Measurements from ENCODE around the gene MVP.

Gene MVP

DNA sequence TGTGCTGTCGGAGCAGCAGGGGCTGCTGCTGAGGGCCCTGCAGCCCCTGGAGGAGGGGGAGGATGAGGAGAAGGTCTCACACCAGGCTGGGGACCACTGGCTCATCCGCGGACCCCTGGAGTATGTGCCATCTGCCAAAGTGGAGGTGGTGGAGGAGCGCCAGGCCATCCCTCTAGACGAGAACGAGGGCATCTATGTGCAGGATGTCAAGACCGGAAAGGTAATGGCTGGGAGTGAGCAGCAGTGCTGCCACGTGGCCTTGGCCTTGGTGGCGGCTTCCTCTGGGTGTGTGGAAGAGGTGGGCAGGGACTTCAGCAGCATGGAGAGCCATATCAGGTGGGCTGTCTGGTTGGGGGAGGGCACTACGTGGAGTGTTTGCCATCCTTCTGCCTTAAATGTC is 20.0 kb downstream of the MVP start:
- H3K36me3 ChIP-seq (ENCODE audit: insufficient read depth, low read length), result no peaks in the 10 kb centered on the region
- no peak for DNase-seq (ENCODE audit: low read depth, low spot score)
- no peak for TF ChIP-seq EZH2 (IDR thresholded peaks at IDR 0.05)
- TF ChIP-seq FOXP2 (optimal IDR thresholded peaks at IDR 0.05; ENCODE audit: control extremely low read depth, extremely low read length, insufficient read depth), result no peak
- no peak for TF ChIP-seq POLR2AphosphoS5 (IDR thresholded peaks at IDR 0.05; ENCODE audit: borderline replicate concordance, low read depth, low read length)
- no peaks in the 10 kb centered on the region for H3K9me3 ChIP-seq (ENCODE audit: low read depth, low read length)
- no peak overlapping the region for H3K4me3 ChIP-seq
- H3K27ac ChIP-seq, result no peak overlapping the region
- no peak overlapping the region for H3K9ac ChIP-seq (ENCODE audit: insufficient read length)

DNA sequence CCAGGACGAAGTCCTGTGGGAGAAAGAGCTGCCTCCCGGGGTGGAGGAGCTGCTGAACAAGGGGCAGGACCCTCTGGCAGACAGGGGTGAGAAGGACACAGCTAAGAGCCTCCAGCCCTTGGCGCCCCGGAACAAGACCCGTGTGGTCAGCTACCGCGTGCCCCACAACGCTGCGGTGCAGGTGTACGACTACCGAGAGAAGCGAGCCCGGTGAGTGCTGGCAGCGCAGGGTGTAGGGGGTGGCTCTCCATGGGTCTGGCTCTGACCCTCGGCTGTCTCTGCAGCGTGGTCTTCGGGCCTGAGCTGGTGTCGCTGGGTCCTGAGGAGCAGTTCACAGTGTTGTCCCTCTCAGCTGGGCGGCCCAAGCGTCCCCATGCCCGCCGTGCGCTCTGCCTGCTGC is 21.4 kb downstream of the MVP start:
- Histone ChIP-seq H3K9ac (ENCODE audit: insufficient read length) (no peak overlapping the region), H3K4me3 (no peak overlapping the region), H3K27ac (no peak overlapping the region), H3K9me3 (ENCODE audit: low read depth, low read length) (no peaks in the 10 kb centered on the region), H3K36me3 (ENCODE audit: insufficient read depth, low read length) (no peaks in the 10 kb centered on the region)
- no peak for DNase-seq (ENCODE audit: low read depth, low spot score)
- TF ChIP-seq FOXP2 (optimal IDR thresholded peaks at IDR 0.05; ENCODE audit: control extremely low read depth, extremely low read length, insufficient read depth) (no peak), EZH2 (IDR thresholded peaks at IDR 0.05) (no peak), POLR2AphosphoS5 (IDR thresholded peaks at IDR 0.05; ENCODE audit: borderline replicate concordance, low read depth, low read length) (no peak)

DNA sequence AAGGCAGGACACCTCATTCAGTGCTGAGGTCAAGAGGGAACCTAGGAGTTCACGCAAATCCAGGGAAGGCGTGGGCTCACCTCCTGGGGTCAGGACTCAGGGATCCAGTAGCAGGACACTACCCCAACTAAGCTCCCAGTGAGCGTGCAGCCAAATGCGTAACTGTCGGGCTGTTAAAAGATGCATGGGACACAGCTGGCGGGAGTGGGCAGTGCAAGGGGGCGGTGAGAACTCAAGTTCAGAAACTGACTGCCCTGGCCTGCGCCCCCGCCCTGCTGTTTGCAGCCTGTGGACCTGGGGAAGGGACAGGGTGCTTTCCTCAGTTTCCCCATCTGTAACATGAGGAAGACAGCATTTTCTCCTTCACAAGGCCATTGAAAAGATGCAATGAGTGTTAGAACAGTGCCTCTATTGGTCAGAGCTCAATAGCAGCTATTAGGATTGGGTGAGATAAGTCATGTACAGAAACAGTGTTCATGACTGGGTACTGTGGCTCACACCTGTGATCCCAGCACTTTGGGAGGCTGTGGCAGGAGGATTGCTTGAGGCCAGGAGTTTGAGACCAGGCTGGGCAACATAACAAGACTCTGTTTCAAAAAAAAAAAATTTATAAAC is 22.6 kb downstream of the MVP start:
- no peak overlapping the region for H3K27ac ChIP-seq
- no peak for DNase-seq (ENCODE audit: low read depth, low spot score)
- no peak overlapping the region for H3K4me3 ChIP-seq
- no peak overlapping the region for H3K9ac ChIP-seq (ENCODE audit: insufficient read length)
- no peaks in the 10 kb centered on the region for H3K9me3 ChIP-seq (ENCODE audit: low read depth, low read length)
- TF ChIP-seq EZH2 (IDR thresholded peaks at IDR 0.05) (no peak), FOXP2 (optimal IDR thresholded peaks at IDR 0.05; ENCODE audit: control extremely low read depth, extremely low read length, insufficient read depth) (no peak), POLR2AphosphoS5 (IDR thresholded peaks at IDR 0.05; ENCODE audit: borderline replicate concordance, low read depth, low read length) (no peak)
- no peaks in the 10 kb centered on the region for H3K36me3 ChIP-seq (ENCODE audit: insufficient read depth, low read length)

GRCh38 chr16:29843931-29844330 is 23.7 kb downstream of the MVP start:
- Histone ChIP-seq H3K36me3 (ENCODE audit: insufficient read depth, low read length) (no peaks in the 10 kb centered on the region), H3K9me3 (ENCODE audit: low read depth, low read length) (no peaks in the 10 kb centered on the region), H3K27ac (no peak overlapping the region), H3K9ac (ENCODE audit: insufficient read length) (no peak overlapping the region), H3K4me3 (no peak overlapping the region)
- no peak for DNase-seq (ENCODE audit: low read depth, low spot score)
- TF ChIP-seq POLR2AphosphoS5 (IDR thresholded peaks at IDR 0.05; ENCODE audit: borderline replicate concordance, low read depth, low read length), result no peak
- TF ChIP-seq FOXP2 (optimal IDR thresholded peaks at IDR 0.05; ENCODE audit: control extremely low read depth, extremely low read length, insufficient read depth), result no peak
- no peak for TF ChIP-seq EZH2 (IDR thresholded peaks at IDR 0.05)

DNA sequence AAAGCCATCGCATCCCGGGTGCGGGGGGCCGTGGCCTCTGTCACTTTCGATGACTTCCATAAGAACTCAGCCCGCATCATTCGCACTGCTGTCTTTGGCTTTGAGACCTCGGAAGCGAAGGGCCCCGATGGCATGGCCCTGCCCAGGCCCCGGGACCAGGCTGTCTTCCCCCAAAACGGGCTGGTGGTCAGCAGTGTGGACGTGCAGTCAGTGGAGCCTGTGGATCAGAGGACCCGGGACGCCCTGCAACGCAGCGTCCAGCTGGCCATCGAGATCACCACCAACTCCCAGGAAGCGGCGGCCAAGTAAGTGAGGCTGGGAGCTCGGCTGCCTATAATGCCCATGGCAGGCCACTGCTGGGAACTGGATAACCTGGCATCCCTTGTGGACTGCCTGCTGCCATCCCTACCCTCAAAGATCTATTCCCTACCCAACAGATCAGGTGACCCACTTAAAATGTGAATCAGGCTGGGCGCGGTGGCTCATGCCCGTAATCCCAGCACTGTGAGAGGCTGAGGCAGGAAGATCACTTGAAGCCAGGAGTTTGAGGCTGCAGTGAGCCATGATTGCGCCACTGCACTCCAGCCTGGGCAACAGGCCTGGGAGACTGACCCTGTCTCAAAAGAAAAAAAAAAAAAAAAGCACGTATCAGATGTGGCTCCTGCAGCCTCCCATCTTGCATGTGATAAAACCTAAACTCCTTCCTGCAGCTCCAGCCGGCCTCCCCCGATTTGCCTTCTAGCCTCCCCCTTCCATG is 24.5 kb downstream of the MVP start:
- TF ChIP-seq FOXP2 (optimal IDR thresholded peaks at IDR 0.05; ENCODE audit: control extremely low read depth, extremely low read length, insufficient read depth), result no peak
- TF ChIP-seq EZH2 (IDR thresholded peaks at IDR 0.05), result no peak
- no peak for TF ChIP-seq POLR2AphosphoS5 (IDR thresholded peaks at IDR 0.05; ENCODE audit: borderline replicate concordance, low read depth, low read length)
- no peaks in the 10 kb centered on the region for H3K36me3 ChIP-seq (ENCODE audit: insufficient read depth, low read length)
- no peak overlapping the region for H3K4me3 ChIP-seq
- no peak overlapping the region for H3K27ac ChIP-seq
- no peak for DNase-seq (ENCODE audit: low read depth, low spot score)
- H3K9ac ChIP-seq (ENCODE audit: insufficient read length), result no peak overlapping the region
- H3K9me3 ChIP-seq (ENCODE audit: low read depth, low read length), result no peaks in the 10 kb centered on the region

DNA sequence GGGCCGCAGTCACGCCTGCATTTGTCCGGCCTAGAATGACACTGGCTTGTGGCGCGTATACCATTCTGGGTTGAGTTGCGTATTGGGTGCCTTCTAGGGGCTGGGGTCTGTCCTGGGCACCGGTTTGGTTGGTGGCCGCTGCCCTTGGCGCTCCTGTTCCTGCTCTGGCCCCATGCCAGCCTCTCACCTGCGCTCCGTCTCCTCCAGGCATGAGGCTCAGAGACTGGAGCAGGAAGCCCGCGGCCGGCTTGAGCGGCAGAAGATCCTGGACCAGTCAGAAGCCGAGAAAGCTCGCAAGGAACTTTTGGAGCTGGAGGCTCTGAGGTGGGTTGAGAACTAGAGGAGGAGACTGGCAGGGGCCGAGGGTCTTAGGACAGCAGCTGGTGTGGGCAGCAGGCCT is 25.4 kb downstream of the MVP start:
- DNase-seq (ENCODE audit: low read depth, low spot score), result no peak
- Histone ChIP-seq H3K4me3 (no peak overlapping the region), H3K9ac (ENCODE audit: insufficient read length) (no peak overlapping the region), H3K36me3 (ENCODE audit: insufficient read depth, low read length) (no peaks in the 10 kb centered on the region), H3K9me3 (ENCODE audit: low read depth, low read length) (no peaks in the 10 kb centered on the region), H3K27ac (no peak overlapping the region)
- no peak for TF ChIP-seq FOXP2 (optimal IDR thresholded peaks at IDR 0.05; ENCODE audit: control extremely low read depth, extremely low read length, insufficient read depth)
- TF ChIP-seq POLR2AphosphoS5 (IDR thresholded peaks at IDR 0.05; ENCODE audit: borderline replicate concordance, low read depth, low read length), result no peak
- TF ChIP-seq EZH2 (IDR thresholded peaks at IDR 0.05), result no peak

GRCh38 chr16:29848420-29849297 is 28.4 kb downstream of the MVP start:
- TF ChIP-seq POLR2AphosphoS5 (IDR thresholded peaks at IDR 0.05; ENCODE audit: borderline replicate concordance, low read depth, low read length), result no peak
- no peak for TF ChIP-seq EZH2 (IDR thresholded peaks at IDR 0.05)
- TF ChIP-seq FOXP2 (optimal IDR thresholded peaks at IDR 0.05; ENCODE audit: control extremely low read depth, extremely low read length, insufficient read depth), result no peak
- no peak overlapping the region for H3K4me3 ChIP-seq
- H3K36me3 ChIP-seq (ENCODE audit: insufficient read depth, low read length), result no peaks in the 10 kb centered on the region
- no peak overlapping the region for H3K27ac ChIP-seq
- no peak for DNase-seq (ENCODE audit: low read depth, low spot score)
- no peaks in the 10 kb centered on the region for H3K9me3 ChIP-seq (ENCODE audit: low read depth, low read length)
- no peak overlapping the region for H3K9ac ChIP-seq (ENCODE audit: insufficient read length)

DNA sequence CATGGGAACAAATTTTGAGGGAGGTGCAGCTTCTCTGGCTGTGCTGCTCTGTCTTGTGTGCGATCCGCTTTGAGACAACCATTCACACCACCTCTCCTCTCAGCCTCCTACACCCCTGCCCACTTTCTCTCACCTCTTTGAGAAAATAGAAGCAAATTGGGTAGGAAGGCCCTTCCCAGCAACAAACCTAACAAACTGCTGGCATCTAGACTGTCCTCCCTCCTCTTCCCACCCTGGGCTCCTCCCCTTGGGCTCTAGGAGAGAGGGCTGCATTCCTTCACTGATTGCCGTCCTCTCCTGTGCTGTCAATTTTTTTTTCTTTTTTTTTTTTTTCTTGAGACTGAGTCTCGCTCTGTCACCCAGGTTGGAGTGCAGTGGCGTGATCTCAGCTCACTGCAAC is 29.2 kb downstream of the MVP start:
- no peak overlapping the region for H3K9ac ChIP-seq (ENCODE audit: insufficient read length)
- no peak for DNase-seq (ENCODE audit: low read depth, low spot score)
- H3K27ac ChIP-seq, result no peak overlapping the region

More for the DNA sequence above, 29.2 kb downstream of the MVP start:
- Histone ChIP-seq H3K36me3 (ENCODE audit: insufficient read depth, low read length) (no peaks in the 10 kb centered on the region), H3K4me3 (no peak overlapping the region), H3K9me3 (ENCODE audit: low read depth, low read length) (no peaks in the 10 kb centered on the region)
- no peak for TF ChIP-seq POLR2AphosphoS5 (IDR thresholded peaks at IDR 0.05; ENCODE audit: borderline replicate concordance, low read depth, low read length)
- no peak for TF ChIP-seq FOXP2 (optimal IDR thresholded peaks at IDR 0.05; ENCODE audit: control extremely low read depth, extremely low read length, insufficient read depth)
- no peak for TF ChIP-seq EZH2 (IDR thresholded peaks at IDR 0.05)

Data from SK-N-MC (cell line).